ENCODE data around the gene MRTFB. TPM values are rescaled to one million over a fixed set of nuclear protein-coding genes. Genes with fewer than 3 reads are reported as not detected.
"Not testable (repeated sequence)": the region's sequence is repeated elsewhere in the genome, so short reads cannot be mapped to it uniquely, and the experiment has no call there.

MRTFB gene
- total and polyA plus RNA-seq, 11 donors, result 8.0 to 38.3 (median 25.3) TPM

- no peak overlapping the region for H3K4me3 ChIP-seq
- peak overlapping the region in 10 of 12 donors; percentile 12 to 76 (median 48) for H3K27ac ChIP-seq
- H3K36me3 ChIP-seq, result no peaks in the 10 kb centered on the region
- intact Hi-C loops (cut with DNase I), result no loop called here
- DNase-seq (peak in 3 of 5 donors; percentile 29 to 53 (median 40)), ATAC-seq (peak; percentile 38 to 90 (median 85))
- peaks cover 0 to 23% (median 0%) of the 10 kb centered on the region in 12 donors for H3K4me1 ChIP-seq
- WGBS, 4 donors, result 49 to 61% (median 54%) methylated on average over 10 of the region's 10 CpGs
- peaks cover 0 to 10% (median 2%) of the 10 kb centered on the region in 12 donors for H3K9me3 ChIP-seq
- no peaks in the 10 kb centered on the region for H3K27me3 ChIP-seq
- TF ChIP-seq POLR2A (IDR thresholded peaks at IDR 0.05), result no peak
- no peak for TF ChIP-seq CTCF (IDR thresholded peaks at IDR 0.05)
Observed at GRCh38 chr16:14042706-14043105, 28.4 kb upstream of the MRTFB start.

- TF ChIP-seq CTCF (IDR thresholded peaks at IDR 0.05) (no peak), POLR2A (IDR thresholded peaks at IDR 0.05) (no peak)
- Histone ChIP-seq H3K27me3 (no peaks in the 10 kb centered on the region), H3K9me3 (peaks cover 0 to 10% (median 2%) of the 10 kb centered on the region in 12 donors), H3K4me1 (peaks cover 0 to 23% (median 0%) of the 10 kb centered on the region in 12 donors), H3K36me3 (no peaks in the 10 kb centered on the region), H3K27ac (peak overlapping the region in 10 of 12 donors; percentile 12 to 76 (median 48)), H3K4me3 (no peak overlapping the region)
- DNase-seq (no peak), ATAC-seq (no peak)
- intact Hi-C loops (cut with DNase I), result no loop called here
- WGBS, 4 donors, result 88 to 91% (median 90%) methylated on average over 6 of the region's 6 CpGs
Observed at GRCh38 chr16:14043278-14043677, 27.8 kb upstream of the MRTFB start.

GRCh38 chr16:14043793-14044192 lies 27.3 kb upstream of the MRTFB start:
- H3K36me3 ChIP-seq, result no peaks in the 10 kb centered on the region
- H3K4me1 ChIP-seq, result peaks cover 0 to 23% (median 0%) of the 10 kb centered on the region in 12 donors
- no peaks in the 10 kb centered on the region for H3K27me3 ChIP-seq
- ATAC-seq, result no peak
- TF ChIP-seq CTCF (IDR thresholded peaks at IDR 0.05) (no peak), POLR2A (IDR thresholded peaks at IDR 0.05) (no peak)
- intact Hi-C loops (cut with DNase I), result no loop called here
- H3K27ac ChIP-seq, result peak overlapping the region in 10 of 12 donors; percentile 12 to 76 (median 48)
- no peak overlapping the region for H3K4me3 ChIP-seq
- peaks cover 0 to 6% (median 2%) of the 10 kb centered on the region in 12 donors for H3K9me3 ChIP-seq
- WGBS, 4 donors, result 88 to 98% (median 94%) methylated on average over 5 to 6 of the region's 6 CpGs
- DNase-seq, result no peak

- WGBS, 4 donors, result 82 to 90% (median 85%) methylated on average over 6 of the region's 6 CpGs
Observed at GRCh38 chr16:14047121-14047859, 23.8 kb upstream of the MRTFB start.

More at GRCh38 chr16:14047121-14047859, 23.8 kb upstream of the MRTFB start:
- H3K9me3 ChIP-seq; DNase-seq; H3K36me3 ChIP-seq; ATAC-seq; H3K27me3 ChIP-seq; H3K27ac ChIP-seq; H3K4me3 ChIP-seq; intact Hi-C loops (cut with DNase I): not testable (repeated sequence)
- H3K4me1 ChIP-seq, result peaks cover 0 to 20% (median 1%) of the 10 kb centered on the region in 12 donors
